SU-DHL-6 (cell line): ENCODE measurements around the gene RABL6.

Experiments used
- CTCF ChIP-seq: fragments of 200-600 bp; sonication (generic); IDR thresholded peaks from one replicate; pipeline ENCODE4 v1.5.1; 2017; ENCODE audit warnings: antibody characterized with exemption, mild to moderate bottlenecking, low read length, moderate library complexity; ENCODE audit not compliant: insufficient read depth, poor library complexity, severe bottlenecking
- EZH2phosphoT487 ChIP-seq: fragments of 200-600 bp; sonication (generic), shearing (Covaris generic); conservative IDR thresholded peaks from 2 replicates; pipeline ENCODE4 v1.6.1; 2018; ENCODE audit warnings: mild to moderate bottlenecking, antibody characterized with exemption, low read length, moderate library complexity, mixed read lengths

GRCh38 chr9:136799079-136799853, 8.5 kb upstream of the RABL6 start:
- TF ChIP-seq CTCF (no peak), EZH2phosphoT487 (no peak)
